Omental fat pad (tissue), 4 donors: ENCODE data around the gene SGSH. TPM values are rescaled to one million over a fixed set of nuclear protein-coding genes. Genes with fewer than 3 reads are reported as not detected.

ENCODE experiments used
- ATAC-seq: fragments of 150-250 bp; one replicate; pipeline ENCODE4 v1.9.1; 2016; ENCODE audit warnings: mild to moderate bottlenecking, moderate library complexity; ENCODE audit not compliant: low FRiP score
- DNase-seq: peaks from one replicate; pipeline ENCODE4 v3.0.0-alpha.2; 2019; ENCODE audit warnings: low spot score
- CTCF ChIP-seq, 3 donors: fragments of 450-650 bp; IDR thresholded peaks; one replicate each; pipeline ENCODE4 v1.5.1; 2016 to 2017; ENCODE audit warnings: antibody characterized with exemption in 3 of 3, mild to moderate bottlenecking in 3 of 3, moderate library complexity in 2 of 3
- total RNA-seq, 4 donors: library from RNA; depleted of rRNA; stranded (reverse); fragments of >200 nt; gene quantifications; one replicate each; pipeline ENCODE4 v1.1.0, GENCODE V29; 2016

SGSH gene
- total RNA-seq, 4 donors from 2014 or later, result 16.2 to 32.2 (median 28.0) TPM

GRCh38 chr17:80236911-80237310, 16.8 kb upstream of the SGSH start:
- ATAC-seq (no peak), DNase-seq (no peak)
- no peak for TF ChIP-seq CTCF (IDR thresholded peaks at IDR 0.05)

- TF ChIP-seq CTCF (IDR thresholded peaks at IDR 0.05), result no peak
- ATAC-seq (no peak), DNase-seq (no peak)
Observed at GRCh38 chr17:80233202-80233601, 13.1 kb upstream of the SGSH start.

GRCh38 chr17:80232438-80232837, 12.3 kb upstream of the SGSH start:
- ATAC-seq (no peak), DNase-seq (no peak)
- no peak for TF ChIP-seq CTCF (IDR thresholded peaks at IDR 0.05)

GRCh38 chr17:80229011-80229410, 8.9 kb upstream of the SGSH start:
- TF ChIP-seq CTCF (IDR thresholded peaks at IDR 0.05), result no peak
- ATAC-seq, result no peak
- DNase-seq, result no peak

- TF ChIP-seq CTCF (IDR thresholded peaks at IDR 0.05), result no peak
- no peak for ATAC-seq
- DNase-seq, result no peak
Observed at GRCh38 chr17:80228477-80228876, 8.3 kb upstream of the SGSH start.

GRCh38 chr17:80227666-80228065, 7.5 kb upstream of the SGSH start:
- no peak for TF ChIP-seq CTCF (IDR thresholded peaks at IDR 0.05)
- no peak for DNase-seq
- ATAC-seq, result no peak

GRCh38 chr17:80227156-80227555, 7.0 kb upstream of the SGSH start:
- no peak for ATAC-seq
- no peak for TF ChIP-seq CTCF (IDR thresholded peaks at IDR 0.05)

More at GRCh38 chr17:80227156-80227555, 7.0 kb upstream of the SGSH start:
- DNase-seq, result no peak
